Neural crest cell (in vitro differentiated cells): ENCODE results near the gene GABRR2. TPM values are rescaled to one million over a fixed set of nuclear protein-coding genes. Genes with fewer than 3 reads are reported as not detected.
A peak's percentile ranks its signal among the peaks of the same experiment; 100 is the strongest.

Source experiments
- DNase-seq: peaks from one replicate; pipeline ENCODE4 v3.0.0; 2021; ENCODE audit warnings: low read depth, mixed read lengths, low spot score
- H3K27ac Mint-ChIP-seq: one replicate; pipeline ENCODE4 v1.8.0; 2021; ENCODE audit warnings: mild to moderate bottlenecking, mixed read lengths; ENCODE audit not compliant: unreplicated experiment
- H3K27me3 Mint-ChIP-seq: 2 replicates; pipeline ENCODE4 v1.8.0; 2021; ENCODE audit warnings: low read depth, mild to moderate bottlenecking, mixed read lengths
- H3K36me3 Mint-ChIP-seq: 2 replicates; pipeline ENCODE4 v1.8.0; 2021; ENCODE audit warnings: low read depth, mild to moderate bottlenecking, mixed read lengths
- H3K4me1 Mint-ChIP-seq: 2 replicates; pipeline ENCODE4 v1.8.0; 2021; ENCODE audit warnings: mixed read lengths
- H3K4me3 Mint-ChIP-seq: one replicate; pipeline ENCODE4 v1.8.0; 2021; ENCODE audit warnings: mild to moderate bottlenecking, mixed read lengths
- H3K9me3 Mint-ChIP-seq: 2 replicates; pipeline ENCODE4 v1.8.0; 2021; ENCODE audit warnings: mixed read lengths
- total RNA-seq: library from RNA; stranded (reverse); gene quantifications from 2 replicates; pipeline ENCODE4 v1.2.1, GENCODE V29; 2021
- TF ChIP-seq, protein P1 (sequence below): fragments of 200-600 bp; sonication (generic); conservative IDR thresholded peaks from 2 replicates; pipeline ENCODE4 v1.5.0; 2021; ENCODE audit warnings: antibody characterized with exemption, mild to moderate bottlenecking

Gene GABRR2
- total RNA-seq, 1 donor from 2014 or later, result 0.51 TPM

DNA sequence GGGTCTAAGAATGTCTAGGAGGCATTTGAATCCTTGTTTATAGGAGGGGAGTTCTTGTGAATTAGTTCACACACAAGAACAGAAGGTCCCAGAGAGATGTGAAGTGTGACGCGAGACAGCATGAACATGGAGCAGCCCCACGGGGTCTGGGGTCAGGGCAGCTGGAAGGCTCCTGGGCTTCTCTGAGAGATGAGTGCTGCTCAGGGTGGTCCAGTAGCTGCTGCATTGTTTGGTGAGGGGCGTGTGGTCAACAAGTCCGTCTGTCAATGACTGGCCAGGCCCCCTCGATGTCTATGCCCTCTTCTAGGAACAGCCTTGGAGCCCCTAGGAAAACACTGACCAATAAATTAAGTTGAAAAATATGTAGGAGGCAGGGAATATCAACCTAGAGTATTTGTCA is 57.8 kb downstream of the GABRR2 start:
- no peaks in the 10 kb centered on the region for H3K27me3 Mint-ChIP-seq
- no peaks in the 10 kb centered on the region for H3K36me3 Mint-ChIP-seq
- H3K4me1 Mint-ChIP-seq, result no peaks in the 10 kb centered on the region
- TF ChIP-seq, protein P1, sequence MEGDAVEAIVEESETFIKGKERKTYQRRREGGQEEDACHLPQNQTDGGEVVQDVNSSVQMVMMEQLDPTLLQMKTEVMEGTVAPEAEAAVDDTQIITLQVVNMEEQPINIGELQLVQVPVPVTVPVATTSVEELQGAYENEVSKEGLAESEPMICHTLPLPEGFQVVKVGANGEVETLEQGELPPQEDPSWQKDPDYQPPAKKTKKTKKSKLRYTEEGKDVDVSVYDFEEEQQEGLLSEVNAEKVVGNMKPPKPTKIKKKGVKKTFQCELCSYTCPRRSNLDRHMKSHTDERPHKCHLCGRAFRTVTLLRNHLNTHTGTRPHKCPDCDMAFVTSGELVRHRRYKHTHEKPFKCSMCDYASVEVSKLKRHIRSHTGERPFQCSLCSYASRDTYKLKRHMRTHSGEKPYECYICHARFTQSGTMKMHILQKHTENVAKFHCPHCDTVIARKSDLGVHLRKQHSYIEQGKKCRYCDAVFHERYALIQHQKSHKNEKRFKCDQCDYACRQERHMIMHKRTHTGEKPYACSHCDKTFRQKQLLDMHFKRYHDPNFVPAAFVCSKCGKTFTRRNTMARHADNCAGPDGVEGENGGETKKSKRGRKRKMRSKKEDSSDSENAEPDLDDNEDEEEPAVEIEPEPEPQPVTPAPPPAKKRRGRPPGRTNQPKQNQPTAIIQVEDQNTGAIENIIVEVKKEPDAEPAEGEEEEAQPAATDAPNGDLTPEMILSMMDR, result no peak
- H3K27ac Mint-ChIP-seq, result no peak overlapping the region
- H3K4me3 Mint-ChIP-seq, result no peak overlapping the region
- DNase-seq, result no peak
- no peaks in the 10 kb centered on the region for H3K9me3 Mint-ChIP-seq

DNA sequence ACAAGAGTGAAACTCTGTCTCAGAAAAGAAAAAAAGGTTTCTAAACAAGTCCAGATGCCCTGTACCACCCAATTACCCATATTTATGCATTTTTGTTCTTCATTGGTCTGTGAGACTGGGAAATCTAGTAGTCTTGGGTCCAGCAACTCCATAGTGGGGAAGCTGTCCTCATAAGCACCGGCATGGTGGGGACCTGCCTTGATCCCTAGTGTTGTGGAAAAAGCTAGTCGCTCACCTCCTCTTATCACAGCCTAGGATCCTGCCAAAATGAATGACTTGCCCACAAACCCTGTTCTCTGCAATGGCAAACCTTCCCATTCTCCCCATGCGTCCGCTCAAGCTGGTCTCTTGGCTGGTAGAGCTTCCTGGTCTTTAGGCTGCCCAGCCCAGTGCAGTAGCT is 59.7 kb downstream of the GABRR2 start:
- H3K4me1 Mint-ChIP-seq, result no peaks in the 10 kb centered on the region
- TF ChIP-seq, protein P1, result no peak
- H3K36me3 Mint-ChIP-seq, result no peaks in the 10 kb centered on the region
- DNase-seq, result no peak
- H3K9me3 Mint-ChIP-seq, result no peaks in the 10 kb centered on the region
- H3K27ac Mint-ChIP-seq, result peak overlapping the region; percentile 76
- no peak overlapping the region for H3K4me3 Mint-ChIP-seq
- H3K27me3 Mint-ChIP-seq, result no peaks in the 10 kb centered on the region

DNA sequence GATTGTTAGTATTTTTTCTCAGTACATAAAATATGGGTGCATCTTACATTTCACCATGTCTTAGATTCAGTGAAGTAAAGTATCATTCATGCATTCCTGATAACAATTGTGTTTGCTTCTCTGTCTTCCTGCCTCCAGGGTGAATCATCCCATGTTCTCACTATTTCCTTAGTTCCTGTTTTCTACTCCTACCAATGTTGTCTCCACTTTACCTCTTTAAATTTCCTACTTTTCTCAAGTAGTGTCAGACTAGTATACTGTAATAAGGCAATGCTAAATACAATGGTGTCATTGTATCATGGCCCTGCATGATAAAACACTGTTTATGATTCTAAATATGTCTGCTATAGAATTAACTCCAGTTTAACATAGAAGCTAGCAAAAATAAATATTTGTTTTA is 60.5 kb downstream of the GABRR2 start:
- H3K27ac Mint-ChIP-seq, result no peak overlapping the region
- H3K9me3 Mint-ChIP-seq, result no peaks in the 10 kb centered on the region
- no peaks in the 10 kb centered on the region for H3K27me3 Mint-ChIP-seq
- TF ChIP-seq, protein P1, result no peak
- H3K4me3 Mint-ChIP-seq, result no peak overlapping the region
- H3K36me3 Mint-ChIP-seq, result no peaks in the 10 kb centered on the region
- DNase-seq, result no peak
- no peaks in the 10 kb centered on the region for H3K4me1 Mint-ChIP-seq

DNA sequence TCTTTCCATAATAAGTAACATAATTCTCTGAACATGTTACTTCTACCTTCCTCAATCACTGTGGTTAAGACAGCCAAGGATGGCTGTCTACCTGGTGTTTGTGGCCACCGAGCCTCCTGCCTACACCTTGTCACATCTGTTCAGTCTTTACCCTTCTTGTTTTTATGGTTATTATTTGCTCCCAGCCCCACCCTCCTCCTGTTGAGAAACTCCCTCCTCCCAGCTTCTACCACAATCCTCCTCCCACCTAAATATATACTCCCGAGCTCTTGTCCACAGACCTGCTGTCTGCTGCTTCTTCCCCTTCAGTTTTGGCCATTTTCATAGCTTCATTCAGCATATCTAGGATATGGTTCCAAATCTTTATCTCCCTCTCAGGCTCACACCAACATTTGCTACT is 62.2 kb downstream of the GABRR2 start:
- H3K36me3 Mint-ChIP-seq, result no peaks in the 10 kb centered on the region
- TF ChIP-seq, protein P1, result no peak

DNA sequence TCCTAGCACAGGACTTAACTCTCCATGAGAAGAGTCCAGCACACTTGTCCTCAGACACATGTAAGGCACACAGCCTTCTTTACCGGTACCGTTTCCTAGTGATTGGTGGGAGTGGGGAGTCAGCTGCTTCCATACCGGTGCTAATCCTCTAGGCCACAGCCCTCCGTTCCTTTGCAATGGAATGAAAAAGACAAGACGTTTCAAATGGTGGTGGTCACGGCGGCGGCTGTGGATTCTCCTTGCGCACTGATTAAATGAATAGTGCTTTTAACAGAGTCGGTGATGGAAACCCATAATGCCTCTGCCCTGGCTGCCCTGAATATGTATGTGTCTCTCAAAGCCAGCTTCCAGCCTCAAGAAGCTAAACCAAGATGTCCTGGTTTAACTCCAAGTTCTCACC is 63.1 kb downstream of the GABRR2 start:
- no peak for DNase-seq
- H3K27me3 Mint-ChIP-seq, result no peaks in the 10 kb centered on the region
- H3K4me3 Mint-ChIP-seq, result no peak overlapping the region
- H3K27ac Mint-ChIP-seq, result no peak overlapping the region
- TF ChIP-seq, protein P1, result no peak
- H3K4me1 Mint-ChIP-seq, result no peaks in the 10 kb centered on the region
- H3K9me3 Mint-ChIP-seq, result no peaks in the 10 kb centered on the region
- no peaks in the 10 kb centered on the region for H3K36me3 Mint-ChIP-seq

More for the DNA sequence above, 62.2 kb downstream of the GABRR2 start:
- Mint-ChIP-seq H3K9me3 (no peaks in the 10 kb centered on the region), H3K4me1 (no peaks in the 10 kb centered on the region), H3K4me3 (no peak overlapping the region), H3K27me3 (no peaks in the 10 kb centered on the region), H3K27ac (no peak overlapping the region)
- DNase-seq, result no peak

DNA sequence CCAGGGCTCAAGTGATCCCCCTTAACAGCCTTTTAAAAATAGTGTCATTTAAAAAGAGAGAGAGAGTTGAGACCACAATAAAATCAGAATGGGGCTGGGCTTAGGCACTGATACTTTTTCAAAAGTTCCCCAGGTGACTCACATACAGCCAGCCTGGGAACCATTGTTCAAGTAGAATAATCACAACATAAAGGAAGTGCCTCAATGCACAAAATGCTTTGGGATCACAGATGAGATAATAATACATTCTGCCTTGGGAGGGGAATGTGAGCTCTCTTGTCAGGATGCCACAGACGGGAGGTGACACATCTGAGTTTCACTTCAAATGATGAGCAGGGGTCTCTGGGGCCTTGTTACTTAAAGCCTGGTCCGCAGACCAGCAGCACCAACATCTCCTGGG is 63.9 kb downstream of the GABRR2 start:
- DNase-seq, result no peak

More for the DNA sequence above, 63.9 kb downstream of the GABRR2 start:
- TF ChIP-seq, protein P1, result no peak
- Mint-ChIP-seq H3K27me3 (no peaks in the 10 kb centered on the region), H3K9me3 (no peaks in the 10 kb centered on the region), H3K36me3 (no peaks in the 10 kb centered on the region), H3K4me3 (no peak overlapping the region), H3K4me1 (no peaks in the 10 kb centered on the region), H3K27ac (no peak overlapping the region)
